ENCODE data around the gene NAPSA.

NAPSA gene

GRCh38 chr19:50406829-50407228, 41.4 kb upstream of the NAPSA start:
- no peak for TF ChIP-seq CTCF (IDR thresholded peaks at IDR 0.05; ENCODE audit: extremely low read depth, insufficient read depth, missing control alignments)
- no peak for DNase-seq (ENCODE audit: low spot score)
- in situ Hi-C loops (cut with MboI; ENCODE audit: low pct_unique_long_range_greater_than_20kb, low sequenced_read_pairs, unreplicated experiment) = no loop called here

- no peak for TF ChIP-seq CTCF (IDR thresholded peaks at IDR 0.05; ENCODE audit: extremely low read depth, insufficient read depth, missing control alignments)
- in situ Hi-C loops (cut with MboI; ENCODE audit: low pct_unique_long_range_greater_than_20kb, low sequenced_read_pairs, unreplicated experiment) = no loop called here
- DNase-seq (ENCODE audit: low spot score) = no peak
Observed at GRCh38 chr19:50406156-50406820, 40.8 kb upstream of the NAPSA start.

GRCh38 chr19:50402544-50403301, 37.3 kb upstream of the NAPSA start:
- TF ChIP-seq CTCF (IDR thresholded peaks at IDR 0.05; ENCODE audit: extremely low read depth, insufficient read depth, missing control alignments) = no peak
- in situ Hi-C loops (cut with MboI; ENCODE audit: low pct_unique_long_range_greater_than_20kb, low sequenced_read_pairs, unreplicated experiment) = no loop called here
- DNase-seq (ENCODE audit: low spot score) = no peak

GRCh38 chr19:50401605-50402450, 36.4 kb upstream of the NAPSA start:
- no peak for TF ChIP-seq CTCF (IDR thresholded peaks at IDR 0.05; ENCODE audit: extremely low read depth, insufficient read depth, missing control alignments)
- in situ Hi-C loops (cut with MboI; ENCODE audit: low pct_unique_long_range_greater_than_20kb, low sequenced_read_pairs, unreplicated experiment) = no loop called here

GRCh38 chr19:50399368-50399745, 33.9 kb upstream of the NAPSA start:
- TF ChIP-seq CTCF (IDR thresholded peaks at IDR 0.05; ENCODE audit: extremely low read depth, insufficient read depth, missing control alignments) = no peak
- in situ Hi-C loops (cut with MboI; ENCODE audit: low pct_unique_long_range_greater_than_20kb, low sequenced_read_pairs, unreplicated experiment) = no loop called here
- DNase-seq (ENCODE audit: low spot score) = no peak

More at GRCh38 chr19:50401605-50402450, 36.4 kb upstream of the NAPSA start:
- DNase-seq (ENCODE audit: low spot score) = no peak

- TF ChIP-seq CTCF (IDR thresholded peaks at IDR 0.05; ENCODE audit: extremely low read depth, insufficient read depth, missing control alignments) = no peak
- in situ Hi-C loops (cut with MboI; ENCODE audit: low pct_unique_long_range_greater_than_20kb, low sequenced_read_pairs, unreplicated experiment) = no loop called here
- no peak for DNase-seq (ENCODE audit: low spot score)
Observed at GRCh38 chr19:50398675-50399367, 33.4 kb upstream of the NAPSA start.
